ENCODE results near the gene SIPA1L3. TPM values are rescaled to one million over a fixed set of nuclear protein-coding genes. Genes with fewer than 3 reads are reported as not detected.

The SIPA1L3 gene
- total and polyA plus RNA-seq, 12 donors = 2.8 to 24.2 (median 12.3) TPM

DNA sequence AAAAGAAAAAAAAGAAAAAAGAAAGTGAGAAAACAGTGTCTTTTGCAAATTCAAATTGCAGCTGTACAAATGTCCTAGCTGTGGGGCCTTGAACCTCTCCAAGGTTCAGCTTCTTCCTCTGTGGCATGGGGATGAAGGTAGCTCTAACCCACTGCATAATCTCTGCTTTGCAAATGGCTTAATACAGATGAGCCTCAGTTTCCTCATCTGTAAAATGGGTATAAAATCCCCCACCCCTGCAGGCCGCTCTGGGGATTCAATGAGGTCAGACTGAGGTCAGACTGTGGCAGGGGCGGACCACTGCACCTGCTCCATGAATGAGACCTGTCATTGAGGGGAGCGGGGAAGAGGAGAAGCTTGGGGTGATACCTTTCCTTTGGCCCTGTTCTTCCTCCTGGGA lies 311.2 kb downstream of the SIPA1L3 start:
- 96 to 98% methylated on average over 3 of the region's 3 CpGs for WGBS, 2 donors
- ATAC-seq = no peak

GRCh38 chr19:38219221-38219620 lies 312.2 kb downstream of the SIPA1L3 start:
- TF ChIP-seq, protein P1, sequence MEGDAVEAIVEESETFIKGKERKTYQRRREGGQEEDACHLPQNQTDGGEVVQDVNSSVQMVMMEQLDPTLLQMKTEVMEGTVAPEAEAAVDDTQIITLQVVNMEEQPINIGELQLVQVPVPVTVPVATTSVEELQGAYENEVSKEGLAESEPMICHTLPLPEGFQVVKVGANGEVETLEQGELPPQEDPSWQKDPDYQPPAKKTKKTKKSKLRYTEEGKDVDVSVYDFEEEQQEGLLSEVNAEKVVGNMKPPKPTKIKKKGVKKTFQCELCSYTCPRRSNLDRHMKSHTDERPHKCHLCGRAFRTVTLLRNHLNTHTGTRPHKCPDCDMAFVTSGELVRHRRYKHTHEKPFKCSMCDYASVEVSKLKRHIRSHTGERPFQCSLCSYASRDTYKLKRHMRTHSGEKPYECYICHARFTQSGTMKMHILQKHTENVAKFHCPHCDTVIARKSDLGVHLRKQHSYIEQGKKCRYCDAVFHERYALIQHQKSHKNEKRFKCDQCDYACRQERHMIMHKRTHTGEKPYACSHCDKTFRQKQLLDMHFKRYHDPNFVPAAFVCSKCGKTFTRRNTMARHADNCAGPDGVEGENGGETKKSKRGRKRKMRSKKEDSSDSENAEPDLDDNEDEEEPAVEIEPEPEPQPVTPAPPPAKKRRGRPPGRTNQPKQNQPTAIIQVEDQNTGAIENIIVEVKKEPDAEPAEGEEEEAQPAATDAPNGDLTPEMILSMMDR (IDR thresholded peaks at IDR 0.05) = no peak
- Histone ChIP-seq H3K4me3 (no peak overlapping the region), H3K27ac (no peak overlapping the region), H3K36me3 (no peaks in the 10 kb centered on the region), H3K27me3 (peaks cover 13 to 55% (median 45%) of the 10 kb centered on the region in 7 donors), H3K4me1 (peaks cover 0 to 8% (median 8%) of the 10 kb centered on the region in 9 donors), H3K9me3 (no peaks in the 10 kb centered on the region)
- no peak for ATAC-seq
- 88 to 91% methylated on average over 10 of the region's 10 CpGs for WGBS, 2 donors
- no peak for DNase-seq
- intact Hi-C loops (cut with DNase I) = loop anchor here in 1 of 10 donors (10.0 kb wide), 1 partner anchor 74 kb away; no protein-coding TSS in a partner anchor

More for the DNA sequence above, 311.2 kb downstream of the SIPA1L3 start:
- no peak overlapping the region for H3K4me3 ChIP-seq
- H3K4me1 ChIP-seq = no peaks in the 10 kb centered on the region
- H3K27ac ChIP-seq = no peak overlapping the region
- intact Hi-C loops (cut with DNase I) = loop anchor here in 1 of 10 donors (10.0 kb wide), 1 partner anchor 73 kb away; no protein-coding TSS in a partner anchor
- TF ChIP-seq, protein P1 (IDR thresholded peaks at IDR 0.05) = no peak
- no peaks in the 10 kb centered on the region for H3K36me3 ChIP-seq
- H3K9me3 ChIP-seq = no peaks in the 10 kb centered on the region
- H3K27me3 ChIP-seq = peaks cover 7 to 48% (median 35%) of the 10 kb centered on the region in 7 donors
- DNase-seq = no peak

DNA sequence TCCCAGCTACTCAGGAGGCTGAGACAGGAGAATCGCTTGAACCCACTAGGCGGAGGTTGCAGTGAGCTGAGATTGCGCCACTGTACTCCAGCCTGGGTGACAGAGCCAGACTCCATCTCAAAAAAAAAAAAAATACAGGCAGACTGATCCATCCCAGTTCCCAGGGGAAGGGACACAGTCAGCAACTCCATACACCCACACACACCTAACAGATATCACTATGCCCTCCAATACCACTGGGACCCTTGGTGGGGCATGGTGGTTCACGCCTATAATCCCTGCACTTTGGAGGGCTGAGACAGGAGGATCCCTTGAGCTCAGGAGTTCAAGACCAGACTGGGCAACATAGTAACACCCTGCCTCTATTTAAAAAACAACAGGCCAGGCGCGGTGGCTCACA lies 314.4 kb downstream of the SIPA1L3 start:
- Histone ChIP-seq H3K4me1 (peaks cover 0 to 12% (median 10%) of the 10 kb centered on the region in 9 donors), H3K4me3 (no peak overlapping the region), H3K9me3 (no peaks in the 10 kb centered on the region), H3K36me3 (no peaks in the 10 kb centered on the region), H3K27ac (no peak overlapping the region), H3K27me3 (peaks cover 13 to 74% (median 57%) of the 10 kb centered on the region in 7 donors)
- no peak for DNase-seq
- 95 to 98% methylated on average over 6 of the region's 6 CpGs for WGBS, 2 donors
- intact Hi-C loops (cut with DNase I) = loop anchor here in 5 of 10 donors (5.0 to 10.0 kb wide), 3 partner anchors 77 to 319 kb away; partner anchors contain the start of genes SIPA1L3 (in 2 of the 5) and WDR87 (in 2 of the 5)
- TF ChIP-seq, protein P1 (IDR thresholded peaks at IDR 0.05) = no peak
- ATAC-seq = no peak

GRCh38 chr19:38221919-38222830 lies 315.2 kb downstream of the SIPA1L3 start:
- DNase-seq (no peak), ATAC-seq (no peak)
- no peaks in the 10 kb centered on the region for H3K9me3 ChIP-seq
- H3K4me1 ChIP-seq = peaks cover 0 to 12% (median 10%) of the 10 kb centered on the region in 9 donors
- no peak overlapping the region for H3K27ac ChIP-seq
- TF ChIP-seq, protein P1 (IDR thresholded peaks at IDR 0.05) = no peak
- no peak overlapping the region for H3K4me3 ChIP-seq
- 58 to 65% methylated on average over 62 to 64 of the region's 64 CpGs for WGBS, 2 donors
- peaks cover 13 to 82% (median 65%) of the 10 kb centered on the region in 7 donors for H3K27me3 ChIP-seq
- intact Hi-C loops (cut with DNase I) = loop anchor here in 5 of 10 donors (5.0 to 10.0 kb wide), 3 partner anchors 77 to 320 kb away; partner anchors contain the start of genes SIPA1L3 (in 2 of the 5) and WDR87 (in 2 of the 5)
- no peaks in the 10 kb centered on the region for H3K36me3 ChIP-seq
